NCI-H1092 (cell line): Measurements from ENCODE around the gene ZNF560.
A peak's percentile ranks its signal among the peaks of the same experiment; 100 is the strongest.

Source experiments
- DNase-seq: peaks from one replicate; lab custom pipeline; 2025; lab: John Stamatoyannopoulos, UW

ZNF560 gene

GRCh38 chr19:9435279-9436268, 62.8 kb downstream of the ZNF560 start, which contains the start of gene ZNF266:
TSS of gene ZNF266 (minus strand) at chr19:9435573. CDS start at chr19:9420089, 15,484 bp downstream.
- peak; percentile 86 for DNase-seq

DNA sequence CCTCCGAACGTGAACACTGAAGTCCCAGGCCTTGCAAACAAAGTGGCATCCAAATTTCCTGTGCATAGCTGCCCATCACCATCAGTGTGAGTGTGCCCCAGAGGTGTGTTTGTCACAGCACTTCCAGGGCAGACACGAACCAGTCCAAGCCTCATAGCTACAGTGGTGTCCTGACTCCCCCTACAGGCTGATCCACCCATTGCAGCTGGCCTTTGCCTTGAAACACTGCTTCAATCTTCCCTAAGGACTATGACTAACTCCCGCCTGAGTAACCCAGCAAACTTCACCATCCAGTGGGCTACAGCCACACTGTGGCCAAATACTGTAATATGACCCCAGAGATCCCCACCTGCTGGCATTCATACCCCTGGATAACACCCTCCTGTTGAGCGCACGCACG, 66.9 kb downstream of the ZNF560 start:
- peak; percentile 3 for DNase-seq

DNA sequence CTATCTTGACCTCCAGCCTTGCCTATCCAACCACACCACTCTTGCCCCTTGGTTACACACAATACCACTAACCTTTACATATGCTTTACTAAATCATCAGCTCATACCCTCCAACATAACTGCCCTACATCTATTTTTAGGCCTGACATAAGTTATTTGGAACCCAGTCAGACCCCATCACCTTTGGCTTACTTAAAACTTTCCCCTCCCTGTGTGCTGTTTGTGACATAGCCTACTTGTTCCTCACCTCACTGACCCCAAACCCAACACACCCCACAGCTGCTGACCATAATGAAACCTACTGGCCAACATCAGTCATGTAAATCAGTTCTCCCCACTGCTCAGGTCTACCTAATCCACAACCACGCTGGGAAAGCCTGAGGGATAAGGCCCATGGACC, 68.0 kb downstream of the ZNF560 start:
- no peak for DNase-seq

- DNase-seq, result no peak
These were observed 70.5 kb downstream of the ZNF560 start for GRCh38 chr19:9427941-9428340.
